ENCODE results near the gene PRSS50.
"Not testable (repeated sequence)": the region's sequence is repeated elsewhere in the genome, so short reads cannot be mapped to it uniquely, and the experiment has no call there.

PRSS50 gene

GRCh38 chr3:46717447-46718231 is at the start of gene PRSS50:
Gene PRSS50, minus strand, starts transcription at chr3:46717869. Its CDS starts 45 bp downstream, at chr3:46717824.
- DNase-seq, result no peak

- no peak for DNase-seq
Observed at GRCh38 chr3:46764206-46764605, 46.5 kb upstream of the PRSS50 start.

DNA sequence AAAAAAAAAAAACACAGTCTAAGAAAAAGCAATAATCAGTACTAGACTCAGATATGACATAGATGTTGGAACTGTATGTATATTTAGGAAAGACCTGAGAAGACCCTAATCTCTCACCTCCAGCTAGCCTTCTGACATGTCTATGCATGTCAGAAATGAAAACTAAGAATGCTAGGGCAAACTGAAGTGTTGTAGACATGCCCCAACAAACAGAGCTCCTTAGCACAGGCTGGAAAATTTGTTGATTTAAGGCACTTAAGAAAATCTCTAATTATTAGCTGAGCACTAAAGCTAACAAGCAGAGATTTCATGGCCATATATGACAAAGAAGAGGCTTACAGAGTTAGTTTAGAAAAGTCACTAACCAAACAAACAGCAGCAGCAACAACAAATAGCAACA is 45.5 kb upstream of the PRSS50 start:
- no peak for DNase-seq

- no peak for DNase-seq
Observed at GRCh38 chr3:46759239-46760167, 41.8 kb upstream of the PRSS50 start.

DNA sequence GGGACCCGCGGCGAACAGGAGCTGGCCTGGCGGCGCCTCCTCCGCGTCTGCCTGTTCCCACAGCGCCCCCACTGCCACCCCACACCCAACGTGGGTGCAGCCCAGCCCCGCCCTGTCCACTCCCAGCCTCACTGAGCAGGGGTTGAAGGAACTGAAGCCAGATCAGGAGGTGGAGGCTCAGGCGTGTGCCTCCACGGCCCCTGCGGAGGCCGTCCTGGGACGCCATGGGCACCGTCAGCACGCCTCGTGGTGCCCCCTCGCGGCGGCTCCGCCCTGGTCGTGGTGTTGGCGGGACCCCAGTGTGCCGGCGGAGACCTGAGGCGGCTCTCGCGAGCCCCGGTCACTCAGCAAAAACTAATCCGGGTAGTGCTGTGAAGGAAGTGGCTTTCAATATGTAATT is 39.0 kb upstream of the PRSS50 start:
- DNase-seq, result no peak

GRCh38 chr3:46755646-46756045 is 38.0 kb upstream of the PRSS50 start:
- no peak for DNase-seq

DNA sequence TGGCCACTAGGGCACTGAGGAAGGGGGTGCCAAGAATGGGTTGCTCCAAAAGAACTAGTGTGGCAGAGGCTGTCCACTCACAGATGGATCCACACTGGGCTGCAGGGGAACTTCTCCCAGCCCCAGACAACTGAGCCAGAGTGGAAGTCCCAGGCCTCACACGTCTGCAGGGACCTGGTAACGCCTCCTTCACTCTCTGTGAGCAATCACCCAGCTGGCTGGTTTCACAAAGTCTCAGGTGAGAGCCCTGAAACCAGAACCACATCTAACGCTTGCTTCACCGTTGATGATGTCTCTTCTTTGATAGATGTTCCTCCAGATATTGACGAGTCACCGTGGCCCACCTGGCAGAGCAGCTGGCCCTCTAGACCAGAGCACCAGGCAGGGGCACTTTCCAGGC is 35.5 kb upstream of the PRSS50 start:
- not testable (repeated sequence) for DNase-seq

DNA sequence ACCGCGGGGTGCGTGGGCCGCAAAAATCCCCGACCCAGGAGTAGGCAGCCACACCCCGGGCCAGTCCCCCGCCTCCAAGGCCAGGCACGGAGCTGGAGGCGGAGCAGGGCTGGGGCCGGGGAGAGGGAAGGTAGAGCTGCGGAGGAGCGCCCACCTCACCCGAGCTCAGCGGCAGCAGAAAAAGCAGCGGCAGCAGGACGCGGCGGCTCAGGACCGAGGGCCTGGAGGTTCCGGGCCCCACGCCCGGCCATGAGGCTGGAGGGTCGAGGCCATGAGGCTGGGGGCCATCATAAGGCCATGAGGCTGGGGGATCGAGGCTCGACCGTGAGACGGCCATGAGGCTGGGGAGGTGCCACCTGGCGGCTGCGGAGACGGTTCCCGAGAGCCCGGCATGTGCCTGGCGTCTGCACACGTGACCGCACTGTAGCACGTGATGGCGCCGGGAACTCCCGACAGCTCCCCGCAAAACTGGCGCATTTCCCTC is 32.9 kb upstream of the PRSS50 start:
- no peak for DNase-seq

- DNase-seq, result no peak
Observed at GRCh38 chr3:46749129-46749528, 31.5 kb upstream of the PRSS50 start.

DNA sequence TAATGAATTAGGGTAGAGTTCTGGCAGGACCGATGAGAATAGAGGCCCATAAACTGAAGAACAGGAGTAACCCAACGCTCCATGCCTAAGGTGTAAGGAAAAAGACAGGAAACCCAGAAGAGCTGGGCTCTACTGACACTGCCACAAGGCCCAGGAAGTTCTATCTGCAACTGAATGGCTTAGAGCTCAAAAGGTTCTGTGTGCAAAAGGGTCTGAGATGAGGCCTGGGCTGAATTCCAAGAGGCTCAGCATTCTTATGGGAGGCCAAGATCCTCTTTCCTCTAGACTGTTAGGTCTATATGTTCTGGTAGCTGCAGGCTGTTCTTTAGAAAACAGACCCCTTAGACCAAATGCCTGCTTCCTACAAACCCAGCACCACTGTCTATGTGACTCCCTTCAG is 30.5 kb upstream of the PRSS50 start:
- DNase-seq, result no peak

DNA sequence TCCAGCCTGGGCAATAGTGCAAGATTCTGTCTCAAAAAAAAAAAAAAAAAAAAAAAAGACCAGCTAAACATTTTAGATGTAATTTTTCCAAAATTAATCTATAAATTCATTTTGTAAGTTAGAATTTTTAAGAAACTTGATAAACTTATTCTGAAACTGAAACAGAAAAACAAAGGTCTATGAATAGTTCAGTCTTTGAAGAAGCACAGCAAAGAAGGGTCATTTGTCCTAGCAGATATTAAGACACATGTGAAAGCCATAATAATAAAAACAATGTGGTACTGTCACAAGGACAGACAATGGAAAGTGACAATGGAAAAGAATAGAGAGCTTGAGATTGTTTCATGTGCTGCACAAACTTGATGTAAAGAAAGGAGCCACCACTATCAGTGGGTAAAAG is 29.0 kb upstream of the PRSS50 start:
- no peak for DNase-seq

DNA sequence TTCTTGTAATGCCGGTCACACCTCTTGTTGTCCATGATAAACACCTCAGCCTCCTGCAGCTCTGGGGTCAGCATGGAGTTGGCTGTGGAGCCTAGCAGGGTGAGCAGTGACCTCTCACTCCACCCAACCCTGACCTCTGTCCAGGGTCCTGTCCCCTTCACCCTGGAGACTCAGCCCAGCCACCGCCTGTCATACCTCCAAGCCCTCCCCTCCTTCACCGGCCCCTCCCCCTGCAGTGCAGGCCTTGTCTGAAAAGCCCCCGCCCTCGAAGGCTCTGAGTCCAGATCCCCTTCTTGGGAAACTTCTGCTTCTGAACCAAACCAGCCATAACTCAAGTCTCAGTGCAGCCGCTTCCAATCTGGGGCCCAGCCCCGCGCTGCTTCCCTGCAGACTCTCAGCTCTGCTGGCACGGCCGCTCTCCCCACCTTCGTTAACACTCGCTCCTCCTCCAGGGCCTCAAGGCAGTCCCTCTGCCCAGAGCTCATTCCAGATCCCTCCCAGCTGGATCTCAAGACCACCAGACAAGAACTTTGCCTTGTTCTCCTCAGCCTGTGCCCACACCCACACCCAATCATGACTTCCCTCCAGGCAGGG is 25.4 kb upstream of the PRSS50 start:
- DNase-seq, result no peak

- DNase-seq, result not testable (repeated sequence)
Observed at GRCh38 chr3:46739565-46739964, 21.9 kb upstream of the PRSS50 start.

- no peak for DNase-seq
Observed at GRCh38 chr3:46737329-46737731, 19.7 kb upstream of the PRSS50 start.

DNA sequence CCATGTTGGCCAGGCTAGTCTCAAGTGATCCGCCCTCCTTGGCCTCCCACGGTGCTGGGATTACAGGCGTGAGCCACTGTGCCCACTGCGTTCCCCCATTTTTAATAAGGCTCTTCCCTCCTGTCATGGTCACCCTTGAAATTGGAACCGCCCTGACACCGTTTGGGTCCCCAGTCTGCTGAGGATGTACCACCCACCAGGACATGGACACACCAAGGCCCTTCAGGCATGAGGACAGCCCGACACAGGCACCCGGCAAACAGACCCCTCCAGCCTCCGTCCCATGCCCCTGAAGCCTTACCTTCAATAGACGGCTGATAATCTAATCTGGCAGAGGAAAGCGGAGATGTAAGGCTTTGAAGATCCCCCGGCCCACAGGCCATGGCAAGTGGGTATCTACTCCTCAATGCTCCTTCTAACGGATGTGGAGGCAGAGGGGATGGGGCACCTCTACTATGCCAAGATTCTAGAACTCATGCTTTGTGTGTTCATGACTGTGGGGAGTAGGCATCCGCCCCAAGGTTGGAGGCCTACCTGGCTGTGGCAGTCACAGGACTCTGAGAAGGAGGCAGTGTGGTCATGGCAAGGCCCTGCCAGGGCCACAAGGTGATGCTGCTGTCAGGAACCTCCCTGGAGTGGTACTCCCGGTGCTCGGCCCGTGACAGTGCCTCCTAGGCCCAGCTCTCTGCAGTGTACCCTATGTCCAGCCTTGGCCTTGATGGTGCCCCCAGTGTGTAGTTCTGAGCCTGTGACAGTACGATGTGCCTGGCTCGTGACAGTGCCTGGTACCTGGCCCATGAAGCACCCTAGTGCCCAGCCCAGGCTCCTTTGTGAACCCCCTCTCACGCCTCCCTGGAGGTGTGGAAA is 18.6 kb upstream of the PRSS50 start:
- no peak for DNase-seq

DNA sequence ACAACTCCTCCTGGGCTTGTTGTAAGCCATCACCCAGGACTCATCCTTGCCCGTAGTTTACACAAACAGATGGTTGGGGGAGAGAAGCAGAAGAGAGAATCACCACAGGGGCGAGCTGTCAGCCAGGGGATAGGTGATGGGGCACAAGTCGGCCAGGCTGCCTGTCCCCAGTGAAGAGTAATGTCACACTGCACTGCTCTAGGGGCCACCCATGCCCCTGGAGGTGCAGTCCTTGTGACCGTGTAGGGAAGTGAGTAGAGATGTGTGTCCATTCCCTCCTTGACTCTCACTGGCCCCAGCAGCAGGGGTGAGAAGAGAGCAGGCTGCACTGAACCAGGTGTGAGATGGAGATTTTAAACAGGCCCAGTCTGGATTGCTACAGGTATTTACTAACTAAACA is 17.1 kb upstream of the PRSS50 start:
- no peak for DNase-seq

- no peak for DNase-seq
Observed at GRCh38 chr3:46733026-46733800, 15.5 kb upstream of the PRSS50 start.

DNA sequence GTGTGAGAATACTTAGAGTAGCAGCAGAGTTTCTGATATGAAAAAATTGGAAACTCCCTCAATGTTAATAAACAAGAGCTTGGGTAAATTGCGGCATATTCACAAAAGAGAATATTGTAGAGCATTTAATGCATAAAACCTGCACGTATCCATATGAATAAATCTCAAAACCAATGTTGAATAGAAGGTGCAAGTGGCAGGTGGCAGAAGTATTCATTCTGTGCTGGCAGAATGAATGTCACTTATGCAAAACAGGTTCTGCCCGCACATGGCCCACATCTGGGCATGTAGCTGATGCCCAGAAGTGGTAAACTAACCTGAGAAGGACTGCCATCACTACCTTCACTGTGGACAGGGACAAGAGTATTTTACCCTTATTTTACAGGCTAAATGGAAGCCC is 14.1 kb upstream of the PRSS50 start:
- DNase-seq, result no peak

DNA sequence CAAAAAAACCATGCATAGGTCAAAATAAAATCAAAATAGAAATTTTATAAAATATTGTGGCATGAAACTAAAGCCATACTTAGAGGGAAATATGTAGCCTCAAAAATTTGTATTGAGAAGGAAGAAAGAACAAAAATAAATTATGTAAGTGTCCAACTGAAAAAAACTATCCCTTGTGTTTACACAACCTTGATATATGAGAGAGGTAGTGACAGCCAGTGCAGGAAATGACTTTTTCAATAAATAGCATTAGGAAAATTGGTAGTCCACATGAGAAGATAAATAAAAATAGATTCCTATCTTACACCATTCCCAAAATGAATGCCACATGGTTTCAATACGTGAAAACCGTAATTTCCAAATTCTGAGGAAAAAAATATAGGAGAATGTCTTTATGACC is 13.2 kb upstream of the PRSS50 start:
- DNase-seq, result no peak

GRCh38 chr3:46729038-46729437 is 11.4 kb upstream of the PRSS50 start:
- no peak for DNase-seq

GRCh38 chr3:46725621-46726314 is 8.1 kb upstream of the PRSS50 start:
- DNase-seq, result no peak

Measured in amniotic stem cell (primary cell).